Fibroblast of lung (primary cell): ENCODE results near the gene EXOC6. TPM values are rescaled to one million over a fixed set of nuclear protein-coding genes. Genes with fewer than 3 reads are reported as not detected.

Source experiments
- DNase-seq, 2 donors: peaks; one replicate each; pipeline versions ENCODE4 v3.0.0 to v3.0.0-alpha.2; 2010; ENCODE audit warnings: low read depth in 2 of 2
- H2AFZ ChIP-seq: 2 replicates; pipeline ENCODE4 v1.5.1; 2012; ENCODE audit warnings: low read length, control low read depth, inconsistent platforms
- H3K27ac ChIP-seq: 2 replicates; pipeline ENCODE4 v1.5.1; 2011; ENCODE audit warnings: low read length, control low read depth; ENCODE audit not compliant: insufficient read depth
- H3K27me3 ChIP-seq: 2 replicates; pipeline ENCODE4 v1.5.1; 2011; ENCODE audit warnings: mild to moderate bottlenecking, low read length; ENCODE audit not compliant: control insufficient read depth, insufficient read depth
- H3K36me3 ChIP-seq: 2 replicates; pipeline ENCODE4 v1.5.1; 2011; ENCODE audit warnings: low read length; ENCODE audit not compliant: control insufficient read depth, insufficient read depth
- H3K4me1 ChIP-seq: 2 replicates; pipeline ENCODE4 v1.5.1; 2011; ENCODE audit warnings: low read length; ENCODE audit not compliant: control insufficient read depth, insufficient read depth; ENCODE audit errors: extremely low read depth
- H3K4me2 ChIP-seq: 2 replicates; pipeline ENCODE4 v1.5.1; 2011; ENCODE audit warnings: low read length, control low read depth; ENCODE audit not compliant: insufficient read depth; ENCODE audit errors: extremely low read depth
- H3K4me3 ChIP-seq, 4 experiments: fragments of 200-600 bp in 1 of 4; sonication (generic) in 1 of 4; replicated peaks in 1 of 4; 2 replicates each; pipeline ENCODE4 v1.5.1; 2011 to 2016; ENCODE audit warnings: low read length in 4 of 4, low read depth in 3 of 4, mild to moderate bottlenecking in 3 of 4, control low read depth in 2 of 4, inconsistent platforms in 1 of 4, mixed read lengths in 1 of 4; ENCODE audit not compliant: insufficient read depth in 1 of 4; ENCODE audit errors: control extremely low read depth in 1 of 4
- H3K79me2 ChIP-seq: 2 replicates; pipeline ENCODE4 v1.5.1; 2012; ENCODE audit warnings: mild to moderate bottlenecking, low read length, inconsistent platforms; ENCODE audit not compliant: control insufficient read depth, insufficient read depth
- H3K9ac ChIP-seq: 2 replicates; pipeline ENCODE4 v1.5.1; 2011; ENCODE audit warnings: mild to moderate bottlenecking, low read length, control low read depth; ENCODE audit not compliant: insufficient read depth
- H3K9me3 ChIP-seq: 2 replicates; pipeline ENCODE4 v1.5.1; 2012; ENCODE audit warnings: low read depth, low read length; ENCODE audit not compliant: control insufficient read depth, insufficient read depth
- H4K20me1 ChIP-seq: 2 replicates; pipeline ENCODE4 v1.5.1; 2011; ENCODE audit warnings: low read length; ENCODE audit not compliant: control insufficient read depth, insufficient read depth; ENCODE audit errors: extremely low read depth
- CTCF ChIP-seq, 2 donors: IDR thresholded peaks in 1 of 2; conservative IDR thresholded peaks in 1 of 2; 1 replicate in 1 of 2; 2 replicates in 1 of 2; pipeline ENCODE4 v1.5.1; 2011 to 2012; ENCODE audit warnings: low read length in 2 of 2, control low read depth in 1 of 2, inconsistent platforms in 1 of 2, low read depth in 1 of 2, mild to moderate bottlenecking in 1 of 2
- EZH2 ChIP-seq: IDR thresholded peaks from 2 replicates; pipeline ENCODE4 v1.5.1; 2012; ENCODE audit warnings: low read length, control low read depth, mild to moderate bottlenecking; ENCODE audit errors: missing control alignments
- polyA plus RNA-seq, 2 donors: library from polyadenylated mRNA; depleted of rRNA in 1 of 2; stranded (reverse) in 1 of 2; unstranded in 1 of 2; fragments of >200 nt; gene quantifications; 2 replicates each; pipeline ENCODE4 v1.2.1, GENCODE V29; 2011 to 2012; ENCODE audit warnings: missing spikeins in 1 of 2
- total RNA-seq: library from RNA; depleted of rRNA; stranded (reverse); fragments of >200 nt; gene quantifications from 2 replicates; pipeline ENCODE4 v1.2.1, GENCODE V29; 2014

The EXOC6 gene
- total and polyA plus RNA-seq, 2 donors (not counting 1 experiment from before 2014, with no cell fraction given), result 6.2 to 9.2 TPM

DNA sequence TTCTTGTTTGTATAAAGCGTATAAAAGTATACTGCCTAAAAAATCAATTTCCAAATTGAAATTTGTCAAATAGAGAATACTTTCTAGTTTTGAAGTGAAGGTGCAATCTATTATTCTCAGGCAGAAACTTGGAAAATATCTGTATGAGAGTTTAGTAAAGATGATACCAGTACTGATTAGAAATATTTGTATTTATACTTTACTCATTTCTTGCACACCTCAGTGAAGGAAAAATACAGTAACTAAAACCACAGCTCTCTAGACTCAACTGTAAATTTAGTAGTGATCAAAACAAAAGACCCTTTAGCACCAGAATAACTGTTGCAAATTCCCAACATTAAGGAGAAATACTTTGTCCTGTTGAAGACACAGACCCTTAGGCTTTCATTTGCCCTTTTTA lies 140.9 kb downstream of the EXOC6 start:
- no peak overlapping the region for H3K4me2 ChIP-seq
- no peak overlapping the region for H2AFZ ChIP-seq
- H3K27me3 ChIP-seq, result no peaks in the 10 kb centered on the region
- no peak for DNase-seq
- H3K4me1 ChIP-seq, result no peaks in the 10 kb centered on the region
- no peak overlapping the region for H3K4me3 ChIP-seq
- H3K9me3 ChIP-seq, result no peaks in the 10 kb centered on the region
- no peaks in the 10 kb centered on the region for H3K36me3 ChIP-seq
- H3K27ac ChIP-seq, result no peak overlapping the region
- no peaks in the 10 kb centered on the region for H3K79me2 ChIP-seq
- no peaks in the 10 kb centered on the region for H4K20me1 ChIP-seq
- no peak overlapping the region for H3K9ac ChIP-seq
- TF ChIP-seq CTCF (conservative IDR thresholded peaks at IDR 0.05 in 1 of 2, IDR thresholded peaks at IDR 0.05 in 1 of 2; ENCODE audit: low read depth in 1 of 2, low read length in 2 of 2) (no peak), EZH2 (no peak)

DNA sequence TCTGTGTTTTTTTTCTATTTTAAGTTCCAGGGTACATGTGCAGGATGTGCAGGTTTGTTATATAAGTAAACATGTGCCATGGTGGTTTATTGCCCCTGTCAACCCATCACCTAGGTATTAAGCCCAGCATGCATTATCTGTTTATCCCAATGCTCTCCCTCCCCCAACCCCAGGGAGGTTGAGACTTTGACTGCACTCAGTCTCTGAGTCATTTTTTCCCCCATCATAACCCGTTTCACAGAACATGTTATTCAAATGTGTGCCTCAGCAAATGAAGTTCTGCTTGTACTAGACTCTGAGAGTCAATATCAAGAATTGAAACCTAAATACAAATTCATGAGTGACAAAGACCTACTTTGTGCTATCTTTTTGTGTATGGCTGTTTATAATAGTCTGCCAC lies 142.3 kb downstream of the EXOC6 start:
- no peaks in the 10 kb centered on the region for H3K27me3 ChIP-seq
- H3K4me1 ChIP-seq, result no peaks in the 10 kb centered on the region
- H3K9ac ChIP-seq, result no peak overlapping the region
- no peaks in the 10 kb centered on the region for H4K20me1 ChIP-seq
- no peak overlapping the region for H3K4me2 ChIP-seq
- TF ChIP-seq EZH2 (no peak), CTCF (conservative IDR thresholded peaks at IDR 0.05 in 1 of 2, IDR thresholded peaks at IDR 0.05 in 1 of 2; ENCODE audit: low read depth in 1 of 2, low read length in 2 of 2) (no peak)
- H3K27ac ChIP-seq, result no peak overlapping the region
- no peak overlapping the region for H3K4me3 ChIP-seq
- no peaks in the 10 kb centered on the region for H3K9me3 ChIP-seq
- H2AFZ ChIP-seq, result no peak overlapping the region
- H3K36me3 ChIP-seq, result no peaks in the 10 kb centered on the region
- H3K79me2 ChIP-seq, result no peaks in the 10 kb centered on the region
- DNase-seq, result peak in 1 of 2 donors; percentile 45

- Histone ChIP-seq H3K9me3 (no peaks in the 10 kb centered on the region), H3K4me2 (no peak overlapping the region), H4K20me1 (no peaks in the 10 kb centered on the region), H3K4me1 (no peaks in the 10 kb centered on the region), H3K27me3 (no peaks in the 10 kb centered on the region), H2AFZ (no peak overlapping the region), H3K4me3 (no peak overlapping the region), H3K9ac (no peak overlapping the region), H3K27ac (no peak overlapping the region), H3K36me3 (no peaks in the 10 kb centered on the region), H3K79me2 (no peaks in the 10 kb centered on the region)
- no peak for DNase-seq
- TF ChIP-seq EZH2, result no peak
- TF ChIP-seq CTCF (conservative IDR thresholded peaks at IDR 0.05 in 1 of 2, IDR thresholded peaks at IDR 0.05 in 1 of 2; ENCODE audit: low read depth in 1 of 2, low read length in 2 of 2), result no peak
These were observed 143.2 kb downstream of the EXOC6 start for GRCh38 chr10:92991513-92991912.
